Measurements from ENCODE around the gene PRRC2B. TPM values are rescaled to one million over a fixed set of nuclear protein-coding genes. Genes with fewer than 3 reads are reported as not detected.
"Not testable (repeated sequence)": the region's sequence is repeated elsewhere in the genome, so short reads cannot be mapped to it uniquely, and the experiment has no call there.

The PRRC2B gene
- polyA plus RNA-seq, 3 donors, result 31.8 to 66.5 (median 54.8) TPM

GRCh38 chr9:131530920-131531832, 137.3 kb downstream of the PRRC2B start, which contains the start of gene UCK1:
TSS of gene UCK1 (minus strand) at chr9:131531263. CDS start at chr9:131531174, 89 bp downstream.
- no peak within 1 kb of the TSS for H3K27ac ChIP-seq (ENCODE audit: low read depth, low read length)
- WGBS, 3 donors, result 7 to 12% (median 8%) methylated on average over 74 to 103 of the region's 103 CpGs

GRCh38 chr9:131534721-131535237, 140.9 kb downstream of the PRRC2B start:
- H3K27ac ChIP-seq (ENCODE audit: low read depth, low read length), result no peak overlapping the region
- WGBS, 3 donors, result 17 to 59% (median 54%) methylated on average over 8 of the region's 8 CpGs

GRCh38 chr9:131537946-131538345, 144.1 kb downstream of the PRRC2B start:
- WGBS, 3 donors, result 95 to 96% (median 95%) methylated on average over 19 of the region's 19 CpGs
- H3K27ac ChIP-seq (ENCODE audit: low read depth, low read length), result no peak overlapping the region

- no peak overlapping the region for H3K27ac ChIP-seq (ENCODE audit: low read depth, low read length)
- WGBS, 3 donors, result 84 to 93% (median 85%) methylated on average over 7 of the region's 7 CpGs
Observed at GRCh38 chr9:131539223-131539923, 145.5 kb downstream of the PRRC2B start.

- no peak overlapping the region for H3K27ac ChIP-seq (ENCODE audit: low read depth, low read length)
- 92 to 96% (median 94%) methylated on average over 6 of the region's 6 CpGs for WGBS, 3 donors
Observed at GRCh38 chr9:131543141-131543540, 149.3 kb downstream of the PRRC2B start.

GRCh38 chr9:131545003-131545785, 151.3 kb downstream of the PRRC2B start, which contains the start of gene PRRT1B:
TSS of gene PRRT1B (plus strand) at chr9:131545523. CDS start at chr9:131545616, 93 bp downstream.
- WGBS, 3 donors, result 8 to 28% (median 22%) methylated on average over 47 to 50 of the region's 50 CpGs
- no peak within 1 kb of the TSS for H3K27ac ChIP-seq (ENCODE audit: low read depth, low read length)

- 2 to 3% (median 2%) methylated on average over 12 to 30 of the region's 30 CpGs for WGBS, 3 donors
- H3K27ac ChIP-seq (ENCODE audit: low read depth, low read length), result no peak overlapping the region
Observed at GRCh38 chr9:131545786-131546335, 152.0 kb downstream of the PRRC2B start.

GRCh38 chr9:131546336-131547084, 152.6 kb downstream of the PRRC2B start:
- WGBS, 3 donors, result 2 to 3% (median 3%) methylated on average over 40 to 49 of the region's 49 CpGs
- no peak overlapping the region for H3K27ac ChIP-seq (ENCODE audit: low read depth, low read length)

- WGBS, 3 donors, result 88 to 94% (median 91%) methylated on average over 10 of the region's 10 CpGs
- not testable (repeated sequence) for H3K27ac ChIP-seq (ENCODE audit: low read depth, low read length)
Observed at GRCh38 chr9:131549186-131549585, 155.3 kb downstream of the PRRC2B start.

Other genes starting within 250 kb of the PRRC2B start
- 1 to 10 TPM in 2 of 3 donors, under 1 TPM in 1; 0.70 to 2.5 (median 1.7) TPM for gene FAM78A, start 117.6 kb upstream of the PRRC2B start, polyA plus RNA-seq
- 1 to 10 TPM; 1.5 to 5.6 (median 5.6) TPM for gene PLPP7, start 104.4 kb upstream of the PRRC2B start, polyA plus RNA-seq
- 10 to 100 TPM; 14.4 to 17.9 (median 15.5) TPM for gene POMT1, start 108.8 kb downstream of the PRRC2B start, polyA plus RNA-seq
- gene UCK1, start 137.2 kb downstream of the PRRC2B start, polyA plus RNA-seq, result 10 to 100 TPM; 25.1 to 25.4 (median 25.2) TPM
- gene PRRT1B, start 151.4 kb downstream of the PRRC2B start, polyA plus RNA-seq, result under 1 TPM; 0.28 to 0.82 (median 0.34) TPM

Data from adipose tissue (tissue), 3 donors.